GM12878 (cell line): ENCODE measurements around the gene SCG3. TPM values are rescaled to one million over a fixed set of nuclear protein-coding genes. Genes with fewer than 3 reads are reported as not detected.

ENCODE experiments used
- ATAC-seq: fragments of 200-7000 bp; cut with Tn5 transposase; 3 replicates; pipeline ENCODE4 v1.9.1; 2020; ENCODE audit warnings: mild to moderate bottlenecking, moderate library complexity
- BruUV-seq: library from RNA; stranded (reverse); fragments of 400-500 nt; replicated peaks from 2 replicates; lab custom pipeline; 2021; lab: Mats Ljungman, UMichigan
- CTCF ChIA-PET: fragments of 300-600 bp; sonication (Branson Sonifier 250); formaldehyde crosslinking; extraction: SDS; loops from one replicate; lab custom pipeline; 2021; ENCODE audit warnings: inconsistent platforms; lab: Yijun Ruan, JAX
- POLR2A ChIA-PET: fragments of 350-600 bp; formaldehyde crosslinking; extraction: SDS; loops from one replicate; lab custom pipeline; 2021; ENCODE audit warnings: inconsistent platforms; lab: Charles Lee
- RAD21 ChIA-PET: fragments of 300-600 bp; sonication (Branson Sonifier 250); formaldehyde crosslinking; loops from one replicate; lab custom pipeline; 2023; ENCODE audit warnings: antibody characterized with exemption; ENCODE audit not compliant: unreplicated experiment; lab: Charles Lee
- SMC1A ChIA-PET: fragments of 300-600 bp; sonication (Branson Sonifier 250); formaldehyde crosslinking; loops from one replicate; lab custom pipeline; 2023; ENCODE audit not compliant: unreplicated experiment, uncharacterized antibody; lab: Charles Lee
- DNase-seq: peaks from one replicate; pipeline ENCODE4 v3.0.0-alpha.2; 2011; ENCODE audit warnings: low read depth, low spot score
- FAIRE-seq: peaks from 3 replicates; lab custom pipeline; 2011; peaks lifted over from hg19 to GRCh38; lab: Jason Lieb, UNC
- H2AFZ ChIP-seq: 2 replicates; pipeline ENCODE4 v1.6.0; 2011; ENCODE audit warnings: low read depth, low read length, control low read depth; ENCODE audit not compliant: control insufficient read depth
- H3K27ac ChIP-seq: 2 replicates; pipeline ENCODE4 v1.5.1; 2011; ENCODE audit warnings: control low read depth; ENCODE audit not compliant: control insufficient read depth, insufficient read depth
- H3K27me3 ChIP-seq, 2 experiments: replicated peaks in 1 of 2; 2 replicates each; pipeline versions ENCODE4 v1.6.0 to v1.6.1; 2011; ENCODE audit warnings: low read length in 1 of 2; ENCODE audit not compliant: control insufficient read depth in 2 of 2, insufficient read depth in 2 of 2
- H3K36me3 ChIP-seq, 2 experiments: 2 replicates each; pipeline ENCODE4 v1.5.1; 2011; ENCODE audit warnings: low read length in 1 of 2; ENCODE audit not compliant: control insufficient read depth in 2 of 2, insufficient read depth in 2 of 2
- H3K4me1 ChIP-seq: 2 replicates; pipeline ENCODE4 v1.6.1; 2011; ENCODE audit warnings: mild to moderate bottlenecking, low read length, moderate library complexity, mixed read lengths; ENCODE audit not compliant: control insufficient read depth, insufficient read depth
- H3K4me2 ChIP-seq: 2 replicates; pipeline ENCODE4 v1.6.0; 2011; ENCODE audit warnings: control low read depth; ENCODE audit not compliant: control insufficient read depth, insufficient read depth
- H3K4me3 ChIP-seq: fragments of 200-600 bp; sonication (generic); 2 replicates; pipeline ENCODE4 v1.5.1; 2016
- H3K79me2 ChIP-seq: 2 replicates; pipeline ENCODE4 v1.6.0; 2011; ENCODE audit warnings: low read length; ENCODE audit not compliant: control insufficient read depth, insufficient read depth
- H3K9ac ChIP-seq: 2 replicates; pipeline ENCODE4 v1.8.0; 2011; ENCODE audit warnings: low read length, control low read depth, mixed read lengths; ENCODE audit not compliant: control insufficient read depth, insufficient read depth
- H3K9me3 ChIP-seq: replicated peaks from 3 replicates; pipeline ENCODE4 v1.5.1; 2011; ENCODE audit warnings: mild to moderate bottlenecking, low read length; ENCODE audit not compliant: control insufficient read depth, insufficient read depth
- H4K20me1 ChIP-seq: 2 replicates; pipeline ENCODE4 v1.6.0; 2011; ENCODE audit not compliant: control insufficient read depth, insufficient read depth
- BCL11A ChIP-seq: IDR thresholded peaks from 2 replicates; pipeline ENCODE4 v1.6.1; 2011; ENCODE audit warnings: low read depth, low read length
- CBX3 ChIP-seq: fragments of 200-600 bp; sonication (generic); IDR thresholded peaks from 2 replicates; pipeline ENCODE4 v1.6.1; 2016; ENCODE audit warnings: low read depth, borderline replicate concordance
- GATAD2B ChIP-seq: fragments of 450-650 bp; conservative IDR thresholded peaks from 2 replicates; pipeline ENCODE4 v1.6.1; 2017; ENCODE audit warnings: low read depth, mild to moderate bottlenecking, moderate library complexity
- HDAC6 ChIP-seq: fragments of 200-600 bp; sonication (generic); IDR thresholded peaks from one replicate; pipeline ENCODE4 v1.8.0; 2017; ENCODE audit warnings: antibody characterized with exemption; ENCODE audit not compliant: unreplicated experiment
- NFYA ChIP-seq: IDR thresholded peaks from 2 replicates; pipeline ENCODE4 v1.6.1; 2011; ENCODE audit warnings: low read depth, mild to moderate bottlenecking, low read length, improper control_type of control experiment, borderline replicate concordance
- NR2C2 ChIP-seq: IDR thresholded peaks from 2 replicates; pipeline ENCODE4 v1.6.1; 2011; ENCODE audit warnings: borderline replicate concordance, low read depth; ENCODE audit not compliant: control insufficient read depth, insufficient read length
- RAD21 ChIP-seq: IDR thresholded peaks from 2 replicates; pipeline ENCODE4 v1.6.1; 2011; ENCODE audit warnings: mild to moderate bottlenecking, low read depth, low read length, moderate library complexity; ENCODE audit not compliant: insufficient read depth
- SIN3A ChIP-seq: IDR thresholded peaks from 2 replicates; pipeline ENCODE4 v1.6.1; 2012; ENCODE audit warnings: low read depth, low read length, improper control_type of control experiment
- SUZ12 ChIP-seq: fragments of 200-600 bp; sonication (generic); IDR thresholded peaks from one replicate; pipeline ENCODE4 v1.6.1; 2018; ENCODE audit warnings: antibody characterized with exemption, mild to moderate bottlenecking; ENCODE audit not compliant: unreplicated experiment
- ZNF274 ChIP-seq: IDR thresholded peaks from one replicate; pipeline ENCODE4 v1.8.0; 2011; ENCODE audit not compliant: insufficient read length, insufficient read depth
- ZNF384 ChIP-seq: IDR thresholded peaks from 2 replicates; pipeline ENCODE4 v1.6.1; 2012; ENCODE audit warnings: low read depth, mild to moderate bottlenecking, low read length, improper control_type of control experiment, borderline replicate concordance
- WGBS: methylation state at CpG from one replicate; pipeline ENCODE4 v1.1.6; 2016; ENCODE audit warnings: low lambda C conversion rate; ENCODE audit not compliant: insufficient replicate concordance, insufficient coverage; ENCODE audit errors: missing lambda C conversion rate; 5-methylcytosine and 5-hydroxymethylcytosine counted together
- in situ Hi-C: fragments of 300-500 bp; cut with MboI; formaldehyde crosslinking; loops from 9 replicates; pipeline ENCODE4 v1.14.3; 2018; ENCODE audit warnings: mixed read lengths
- intact Hi-C: fragments of 100-400 bp; cut with micrococcal nuclease; formaldehyde crosslinking; loops from one replicate; pipeline ENCODE4 v1.14.2; 2022; ENCODE audit not compliant: unreplicated experiment
- polyA plus RNA-seq, 11 experiments: library from polyadenylated mRNA; depleted of rRNA in 4 of 11; unstranded in 6 of 11; stranded (reverse) in 5 of 11; fragments of >200 nt; fragmentation: Nextera tagmentation in 4 of 11; fragmentation: Illumina TruSeq in 1 of 11; extraction: Ambion mirVana in 4 of 11; extraction: Trizol in 1 of 11; gene quantifications; 1 replicate in 1 of 11; 2 replicates in 10 of 11; pipeline versions ENCODE4 v1.2.1 to v1.2.3, GENCODE V29; 2011 to 2016; ENCODE audit warnings: inconsistent platforms in 2 of 11, missing spikeins in 2 of 11, low read depth in 1 of 11
- total RNA-seq, 4 experiments: library from RNA; depleted of rRNA in 3 of 4; stranded (reverse); fragments of >200 nt in 3 of 4; fragmentation: Illumina TruSeq in 1 of 4; extraction: Trizol in 1 of 4; gene quantifications; 2 replicates each; pipeline versions ENCODE4 v1.2.1 to v1.2.3, GENCODE V29; 2013 to 2021
- TF ChIP-seq, protein P1 (sequence below): IDR thresholded peaks from 2 replicates; pipeline ENCODE4 v1.6.1; 2012; ENCODE audit warnings: improper control_type of control experiment, low read depth, low read length; ENCODE audit not compliant: insufficient replicate concordance
- TF ChIP-seq, protein P2 (sequence below): IDR thresholded peaks from 2 replicates; pipeline ENCODE4 v1.6.1; 2012; ENCODE audit warnings: low read depth, low read length, improper control_type of control experiment
- TF ChIP-seq, protein P3 (sequence below): IDR thresholded peaks from 2 replicates; pipeline ENCODE4 v1.6.1; 2011; ENCODE audit warnings: borderline replicate concordance, low read depth, mild to moderate bottlenecking, moderate library complexity, low read length; ENCODE audit not compliant: insufficient read depth, poor library complexity, severe bottlenecking

SCG3 gene
- total and polyA plus RNA-seq, 10 of the 15 experiments (the other 5 are each of a cell fraction or from before 2014, with no cell fraction given): 0.03 to 0.15 (median 0.04) TPM; not detected in 7

DNA sequence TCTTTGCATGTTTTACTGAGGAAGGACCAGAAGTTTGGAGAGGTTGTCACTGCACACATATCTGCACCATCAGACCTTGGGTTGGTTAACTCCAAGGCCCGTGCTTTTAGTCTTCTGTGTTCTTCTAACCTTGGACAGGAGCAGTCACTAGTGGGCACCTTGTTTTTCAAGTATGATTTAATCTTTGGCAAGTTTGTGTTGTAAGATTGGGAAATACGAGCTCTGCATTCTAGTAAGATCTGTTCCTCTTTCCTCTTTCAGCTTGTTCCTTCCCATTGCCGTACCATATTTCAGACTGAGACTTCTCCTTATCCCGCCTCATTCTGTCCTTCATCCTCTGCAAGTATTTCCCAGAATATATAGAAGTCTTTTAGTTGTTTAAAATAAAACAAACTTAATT lies 75.2 kb downstream of the SCG3 start (continued):
- no peak for TF ChIP-seq HDAC6
- TF ChIP-seq BCL11A: no peak

DNA sequence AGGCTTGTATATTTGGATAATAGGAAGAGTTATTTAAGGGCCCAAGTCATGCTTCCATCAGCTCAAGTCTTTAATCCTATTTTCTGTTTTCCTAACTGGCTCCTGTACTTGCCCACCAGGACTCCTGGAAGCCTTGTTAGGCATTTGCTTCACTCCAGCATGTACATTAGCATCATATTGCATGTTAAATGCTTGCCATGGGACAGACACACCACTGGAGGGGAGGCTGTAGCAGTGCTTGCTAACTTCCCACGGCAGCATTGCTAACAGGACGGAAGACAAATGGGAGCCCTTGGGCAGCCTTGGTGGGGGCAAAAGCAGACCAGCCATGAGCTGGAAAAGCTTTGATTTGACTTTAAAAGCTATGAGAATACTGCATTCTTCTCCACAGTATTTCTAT lies 76.1 kb downstream of the SCG3 start:
- SMC1A ChIA-PET: interaction anchor here (0.7 to 2.8 kb wide), 6 partner anchors 9 to 107 kb away, joined by 3 to 12 read pairs (median 5); no protein-coding TSS in a partner anchor
- 97% methylated on average over 2 of the region's 2 CpGs for WGBS
- Histone ChIP-seq H3K9ac (no peak overlapping the region), H3K36me3 (no peaks in the 10 kb centered on the region), H3K9me3 (no peaks in the 10 kb centered on the region), H3K27ac (no peak overlapping the region), H2AFZ (no peak overlapping the region), H3K79me2 (no peaks in the 10 kb centered on the region), H3K4me2 (no peak overlapping the region), H3K4me3 (no peak overlapping the region), H3K4me1 (no peaks in the 10 kb centered on the region), H4K20me1 (no peaks in the 10 kb centered on the region), H3K27me3 (no peaks in the 10 kb centered on the region; a peak in 1 of 4 replicates)
- DNase-seq (no peak), ATAC-seq (no peak), FAIRE-seq (no peak)
- RAD21 ChIA-PET: interaction anchor here (1.3 to 2.4 kb wide), 3 partner anchors 21 to 107 kb away, joined by 5 to 8 read pairs (median 6); no protein-coding TSS in a partner anchor
- no TSS peak for BruUV-seq
- POLR2A ChIA-PET: no interaction called here
- in situ Hi-C loops (no loop called here), intact Hi-C loops (no loop called here)
- CTCF ChIA-PET: interaction anchor here (0.7 to 4.2 kb wide), 9 partner anchors 10 to 470 kb away, joined by 3 to 31 read pairs (median 4); no protein-coding TSS in a partner anchor
- TF ChIP-seq, protein P1, sequence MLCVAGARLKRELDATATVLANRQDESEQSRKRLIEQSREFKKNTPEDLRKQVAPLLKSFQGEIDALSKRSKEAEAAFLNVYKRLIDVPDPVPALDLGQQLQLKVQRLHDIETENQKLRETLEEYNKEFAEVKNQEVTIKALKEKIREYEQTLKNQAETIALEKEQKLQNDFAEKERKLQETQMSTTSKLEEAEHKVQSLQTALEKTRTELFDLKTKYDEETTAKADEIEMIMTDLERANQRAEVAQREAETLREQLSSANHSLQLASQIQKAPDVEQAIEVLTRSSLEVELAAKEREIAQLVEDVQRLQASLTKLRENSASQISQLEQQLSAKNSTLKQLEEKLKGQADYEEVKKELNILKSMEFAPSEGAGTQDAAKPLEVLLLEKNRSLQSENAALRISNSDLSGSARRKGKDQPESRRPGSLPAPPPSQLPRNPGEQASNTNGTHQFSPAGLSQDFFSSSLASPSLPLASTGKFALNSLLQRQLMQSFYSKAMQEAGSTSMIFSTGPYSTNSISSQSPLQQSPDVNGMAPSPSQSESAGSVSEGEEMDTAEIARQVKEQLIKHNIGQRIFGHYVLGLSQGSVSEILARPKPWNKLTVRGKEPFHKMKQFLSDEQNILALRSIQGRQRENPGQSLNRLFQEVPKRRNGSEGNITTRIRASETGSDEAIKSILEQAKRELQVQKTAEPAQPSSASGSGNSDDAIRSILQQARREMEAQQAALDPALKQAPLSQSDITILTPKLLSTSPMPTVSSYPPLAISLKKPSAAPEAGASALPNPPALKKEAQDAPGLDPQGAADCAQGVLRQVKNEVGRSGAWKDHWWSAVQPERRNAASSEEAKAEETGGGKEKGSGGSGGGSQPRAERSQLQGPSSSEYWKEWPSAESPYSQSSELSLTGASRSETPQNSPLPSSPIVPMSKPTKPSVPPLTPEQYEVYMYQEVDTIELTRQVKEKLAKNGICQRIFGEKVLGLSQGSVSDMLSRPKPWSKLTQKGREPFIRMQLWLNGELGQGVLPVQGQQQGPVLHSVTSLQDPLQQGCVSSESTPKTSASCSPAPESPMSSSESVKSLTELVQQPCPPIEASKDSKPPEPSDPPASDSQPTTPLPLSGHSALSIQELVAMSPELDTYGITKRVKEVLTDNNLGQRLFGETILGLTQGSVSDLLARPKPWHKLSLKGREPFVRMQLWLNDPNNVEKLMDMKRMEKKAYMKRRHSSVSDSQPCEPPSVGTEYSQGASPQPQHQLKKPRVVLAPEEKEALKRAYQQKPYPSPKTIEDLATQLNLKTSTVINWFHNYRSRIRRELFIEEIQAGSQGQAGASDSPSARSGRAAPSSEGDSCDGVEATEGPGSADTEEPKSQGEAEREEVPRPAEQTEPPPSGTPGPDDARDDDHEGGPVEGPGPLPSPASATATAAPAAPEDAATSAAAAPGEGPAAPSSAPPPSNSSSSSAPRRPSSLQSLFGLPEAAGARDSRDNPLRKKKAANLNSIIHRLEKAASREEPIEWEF: no peak
- no peak for TF ChIP-seq GATAD2B
- TF ChIP-seq, protein P2, sequence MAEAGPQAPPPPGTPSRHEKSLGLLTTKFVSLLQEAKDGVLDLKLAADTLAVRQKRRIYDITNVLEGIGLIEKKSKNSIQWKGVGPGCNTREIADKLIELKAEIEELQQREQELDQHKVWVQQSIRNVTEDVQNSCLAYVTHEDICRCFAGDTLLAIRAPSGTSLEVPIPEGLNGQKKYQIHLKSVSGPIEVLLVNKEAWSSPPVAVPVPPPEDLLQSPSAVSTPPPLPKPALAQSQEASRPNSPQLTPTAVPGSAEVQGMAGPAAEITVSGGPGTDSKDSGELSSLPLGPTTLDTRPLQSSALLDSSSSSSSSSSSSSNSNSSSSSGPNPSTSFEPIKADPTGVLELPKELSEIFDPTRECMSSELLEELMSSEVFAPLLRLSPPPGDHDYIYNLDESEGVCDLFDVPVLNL: no peak
- no peak for TF ChIP-seq CBX3
- no peak for TF ChIP-seq NFYA
- TF ChIP-seq ZNF274: no peak
- TF ChIP-seq ZNF384: no peak
- no peak for TF ChIP-seq SUZ12
- TF ChIP-seq RAD21: no peak
- no peak for TF ChIP-seq SIN3A
- TF ChIP-seq, protein P3, sequence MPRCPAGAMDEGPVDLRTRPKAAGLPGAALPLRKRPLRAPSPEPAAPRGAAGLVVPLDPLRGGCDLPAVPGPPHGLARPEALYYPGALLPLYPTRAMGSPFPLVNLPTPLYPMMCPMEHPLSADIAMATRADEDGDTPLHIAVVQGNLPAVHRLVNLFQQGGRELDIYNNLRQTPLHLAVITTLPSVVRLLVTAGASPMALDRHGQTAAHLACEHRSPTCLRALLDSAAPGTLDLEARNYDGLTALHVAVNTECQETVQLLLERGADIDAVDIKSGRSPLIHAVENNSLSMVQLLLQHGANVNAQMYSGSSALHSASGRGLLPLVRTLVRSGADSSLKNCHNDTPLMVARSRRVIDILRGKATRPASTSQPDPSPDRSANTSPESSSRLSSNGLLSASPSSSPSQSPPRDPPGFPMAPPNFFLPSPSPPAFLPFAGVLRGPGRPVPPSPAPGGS: no peak
- no peak for TF ChIP-seq NR2C2
